DOHH2 (cell line): ENCODE results near the gene UBE3A.
"Not testable (repeated sequence)": the region's sequence is repeated elsewhere in the genome, so short reads cannot be mapped to it uniquely, and the experiment has no call there.

Experiments used
- H3F3A ChIP-seq: fragments of 200-600 bp; sonication (generic), shearing (Covaris generic); 2 replicates; pipeline ENCODE4 v1.6.0; 2016; ENCODE audit warnings: antibody characterized with exemption, mild to moderate bottlenecking; ENCODE audit not compliant: control insufficient read depth, insufficient read depth
- H3K27ac ChIP-seq: fragments of 200-600 bp; sonication (generic); 2 replicates; pipeline ENCODE4 v1.5.1; 2014; ENCODE audit warnings: low read depth, mild to moderate bottlenecking, low read length, moderate library complexity
- H3K27me3 ChIP-seq: fragments of 200-600 bp; sonication (generic); 2 replicates; pipeline ENCODE4 v1.6.1; 2014; ENCODE audit warnings: mild to moderate bottlenecking, low read length, mixed read lengths; ENCODE audit not compliant: control insufficient read depth
- H3K36me3 ChIP-seq: fragments of 200-600 bp; sonication (generic); 2 replicates; pipeline ENCODE4 v1.6.1; 2014; ENCODE audit warnings: mild to moderate bottlenecking, low read length, moderate library complexity, mixed read lengths; ENCODE audit not compliant: control insufficient read depth
- H3K4me1 ChIP-seq: fragments of 200-600 bp; sonication (generic); 2 replicates; pipeline ENCODE4 v1.6.1; 2014; ENCODE audit warnings: mild to moderate bottlenecking, low read length, mixed read lengths; ENCODE audit not compliant: control insufficient read depth
- H3K4me2 ChIP-seq: fragments of 200-600 bp; sonication (generic); 2 replicates; pipeline ENCODE4 v1.6.0; 2014; ENCODE audit warnings: mild to moderate bottlenecking, low read length, moderate library complexity
- H3K4me3 ChIP-seq: fragments of 200-600 bp; sonication (generic); 2 replicates; pipeline ENCODE4 v1.5.1; 2014; ENCODE audit warnings: mild to moderate bottlenecking, low read length, mixed read lengths
- H3K79me2 ChIP-seq: fragments of 200-600 bp; sonication (generic); 2 replicates; pipeline ENCODE4 v1.6.1; 2014; ENCODE audit warnings: mild to moderate bottlenecking, low read length, mixed read lengths; ENCODE audit not compliant: control insufficient read depth
- H3K9me2 ChIP-seq: fragments of 200-600 bp; sonication (generic); replicated peaks from 2 replicates; pipeline ENCODE4 v1.6.1; 2014; ENCODE audit warnings: mild to moderate bottlenecking, low read length, mixed read lengths; ENCODE audit not compliant: control insufficient read depth
- H3K9me3 ChIP-seq: fragments of 200-600 bp; sonication (generic); 2 replicates; pipeline ENCODE4 v1.6.1; 2014; ENCODE audit warnings: antibody characterized with exemption, low read length, mixed read lengths; ENCODE audit not compliant: control insufficient read depth, insufficient read depth
- H4K20me1 ChIP-seq: fragments of 200-600 bp; sonication (generic); 2 replicates; pipeline ENCODE4 v1.6.0; 2014; ENCODE audit warnings: low read depth, mild to moderate bottlenecking, antibody characterized with exemption, low read length, moderate library complexity; ENCODE audit not compliant: control insufficient read depth, insufficient read depth
- CTCF ChIP-seq: fragments of 200-600 bp; sonication (generic); IDR thresholded peaks from one replicate; pipeline ENCODE4 v1.5.1; 2014; ENCODE audit warnings: antibody characterized with exemption, mild to moderate bottlenecking, low read depth, low read length; ENCODE audit not compliant: poor library complexity, severe bottlenecking
- EZH2phosphoT487 ChIP-seq: fragments of 200-600 bp; sonication (generic); IDR thresholded peaks from 2 replicates; pipeline ENCODE4 v1.6.1; 2017; ENCODE audit warnings: borderline replicate concordance, mild to moderate bottlenecking, antibody characterized with exemption, low read length, moderate library complexity, mixed read lengths

UBE3A gene

GRCh38 chr15:25454771-25455170 is 15.9 kb upstream of the UBE3A start:
- no peaks in the 10 kb centered on the region for H3K4me1 ChIP-seq
- no peak overlapping the region for H3K27ac ChIP-seq
- no peaks in the 10 kb centered on the region for H4K20me1 ChIP-seq
- H3F3A ChIP-seq, result no peaks in the 10 kb centered on the region
- H3K9me2 ChIP-seq, result no peaks in the 10 kb centered on the region; the same call in 1 of the 2 replicates
- no peaks in the 10 kb centered on the region for H3K79me2 ChIP-seq
- H3K4me2 ChIP-seq, result no peak overlapping the region
- H3K36me3 ChIP-seq, result no peaks in the 10 kb centered on the region
- H3K9me3 ChIP-seq, result peaks cover 4% of the 10 kb centered on the region; the same call in 1 of the 2 replicates
- no peak overlapping the region for H3K4me3 ChIP-seq
- TF ChIP-seq EZH2phosphoT487 (no peak), CTCF (no peak)
- H3K27me3 ChIP-seq, result no peaks in the 10 kb centered on the region

- H4K20me1 ChIP-seq, H3K36me3 ChIP-seq, H3K4me2 ChIP-seq, H3F3A ChIP-seq, H3K27ac ChIP-seq, H3K4me3 ChIP-seq, H3K9me2 ChIP-seq, H3K27me3 ChIP-seq, H3K4me1 ChIP-seq, H3K79me2 ChIP-seq, H3K9me3 ChIP-seq: not testable (repeated sequence)
Observed at GRCh38 chr15:25453246-25453645, 14.4 kb upstream of the UBE3A start.

- Histone ChIP-seq H3K27me3 (no peaks in the 10 kb centered on the region), H3K79me2 (no peaks in the 10 kb centered on the region), H3K9me2 (no peaks in the 10 kb centered on the region), H3K4me3 (no peak overlapping the region), H3F3A (no peaks in the 10 kb centered on the region), H3K4me2 (no peak overlapping the region), H4K20me1 (no peaks in the 10 kb centered on the region), H3K36me3 (no peaks in the 10 kb centered on the region), H3K4me1 (no peaks in the 10 kb centered on the region), H3K27ac (no peak overlapping the region), H3K9me3 (peaks cover 4% of the 10 kb centered on the region; the same call in 1 of the 2 replicates)
- no peak for TF ChIP-seq EZH2phosphoT487
Observed at GRCh38 chr15:25451501-25451900, 12.7 kb upstream of the UBE3A start.

GRCh38 chr15:25450163-25450562 is 11.3 kb upstream of the UBE3A start:
- Histone ChIP-seq H3K79me2 (no peaks in the 10 kb centered on the region), H3K9me3 (peaks cover 4% of the 10 kb centered on the region; the same call in 1 of the 2 replicates), H3K4me3 (no peak overlapping the region), H4K20me1 (no peaks in the 10 kb centered on the region), H3K4me2 (no peak overlapping the region), H3F3A (no peaks in the 10 kb centered on the region), H3K36me3 (no peaks in the 10 kb centered on the region), H3K9me2 (no peaks in the 10 kb centered on the region), H3K27me3 (no peaks in the 10 kb centered on the region), H3K4me1 (no peaks in the 10 kb centered on the region), H3K27ac (no peak overlapping the region)
- TF ChIP-seq EZH2phosphoT487 (no peak), CTCF (no peak)
